ENCODE measurements around the gene DPP9.

GRCh38 chr19:4678881-4679790 is 44.5 kb downstream of the DPP9 start:
- TF ChIP-seq POLR2AphosphoS5 (IDR thresholded peaks at IDR 0.05; ENCODE audit: borderline replicate concordance, low read depth, low read length) (no peak), EZH2 (IDR thresholded peaks at IDR 0.05) (no peak)

All from SK-N-MC (cell line).